Endothelial cell of umbilical vein (primary cell): ENCODE data around the gene ZFYVE28.

Source experiments
- CTCF ChIP-seq, 2 donors: IDR thresholded peaks; 1 replicate in 1 of 2; 2 replicates in 1 of 2; pipeline ENCODE4 v1.5.1; 2011; ENCODE audit warnings: low read length in 2 of 2, mild to moderate bottlenecking in 2 of 2, moderate library complexity in 2 of 2, control low read depth in 1 of 2, inconsistent platforms in 1 of 2, low read depth in 1 of 2; ENCODE audit not compliant: insufficient read depth in 1 of 2; ENCODE audit errors: extremely low read depth in 1 of 2
- EZH2 ChIP-seq: IDR thresholded peaks from 2 replicates; pipeline ENCODE4 v1.6.1; 2012; ENCODE audit warnings: borderline replicate concordance, low read depth, mild to moderate bottlenecking, moderate library complexity, low read length, inconsistent platforms; ENCODE audit not compliant: severe bottlenecking
- FOS ChIP-seq: IDR thresholded peaks from 2 replicates; pipeline ENCODE4 v1.6.1; 2011; ENCODE audit warnings: mild to moderate bottlenecking, low read length, moderate library complexity, borderline replicate concordance; ENCODE audit not compliant: insufficient read depth
- GATA2 ChIP-seq: IDR thresholded peaks from 2 replicates; pipeline ENCODE4 v1.7.0; 2011; ENCODE audit warnings: low read depth, mild to moderate bottlenecking, moderate library complexity, mixed read lengths, low read length; ENCODE audit not compliant: insufficient read length, insufficient read depth
- JUN ChIP-seq: IDR thresholded peaks from 2 replicates; pipeline ENCODE4 v1.6.1; 2011; ENCODE audit warnings: borderline replicate concordance, low read depth; ENCODE audit not compliant: insufficient read length, insufficient read depth
- MAX ChIP-seq: IDR thresholded peaks from 2 replicates; pipeline ENCODE4 v1.6.1; 2011; ENCODE audit not compliant: insufficient read depth, insufficient read length
- MYC ChIP-seq: IDR thresholded peaks from one replicate; pipeline ENCODE4 v1.6.1; 2011; ENCODE audit warnings: mild to moderate bottlenecking, low read depth, low read length
- POLR2A ChIP-seq: IDR thresholded peaks from 2 replicates; pipeline ENCODE4 v1.6.1; 2012; ENCODE audit warnings: low read depth, mild to moderate bottlenecking, control low read depth, low read length
- POLR2AphosphoS5 ChIP-seq: IDR thresholded peaks from 2 replicates; pipeline ENCODE4 v1.6.1; 2012; ENCODE audit warnings: low read depth, mild to moderate bottlenecking, control low read depth, low read length, moderate library complexity; ENCODE audit not compliant: insufficient read depth

GRCh38 chr4:2424581-2424980 lies 6.1 kb upstream of the ZFYVE28 start:
- no peak for TF ChIP-seq POLR2AphosphoS5
- TF ChIP-seq CTCF (IDR thresholded peaks at IDR 0.05; ENCODE audit: extremely low read depth in 1 of 2, insufficient read depth in 1 of 2, low read depth in 1 of 2, low read length in 2 of 2) = no peak
- no peak for TF ChIP-seq EZH2
- no peak for TF ChIP-seq POLR2A
- no peak for TF ChIP-seq JUN
- no peak for TF ChIP-seq MAX
- TF ChIP-seq FOS = no peak
- no peak for TF ChIP-seq MYC
- no peak for TF ChIP-seq GATA2
